ENCODE data around the gene FAM81B. TPM values are rescaled to one million over a fixed set of nuclear protein-coding genes. Genes with fewer than 3 reads are reported as not detected.

Gene FAM81B
- total and polyA plus RNA-seq, 2 donors (not counting 3 experiments of a cell fraction or from before 2014, with no cell fraction given) = not detected

DNA sequence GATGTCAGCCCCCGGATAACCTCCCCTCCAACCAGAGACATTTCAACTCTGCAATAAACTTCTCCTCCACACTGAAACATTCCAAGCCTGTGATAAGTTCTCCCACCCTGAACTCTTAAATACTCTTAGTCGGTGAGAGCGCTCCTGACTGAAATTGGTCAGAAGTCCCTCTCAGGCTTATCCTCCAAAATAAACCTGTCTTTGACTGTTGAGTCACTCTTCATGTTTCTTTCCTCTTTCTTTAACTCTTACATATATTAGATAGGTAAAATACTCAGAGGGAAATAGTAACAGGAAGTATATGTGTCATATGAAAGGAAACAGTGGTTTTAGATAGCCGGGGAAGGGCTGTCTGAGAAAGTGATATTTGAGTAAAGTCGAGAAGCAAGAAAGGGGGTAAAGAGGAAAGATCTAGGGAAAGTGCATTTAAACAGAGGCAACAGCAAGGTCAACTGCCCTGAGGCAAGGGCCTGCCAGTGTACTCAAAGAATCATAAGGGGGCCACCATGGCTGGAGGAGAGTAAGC lies 11.0 kb upstream of the FAM81B start:
- Histone ChIP-seq H4K20me1 (replicated peaks; ENCODE audit: control insufficient read depth, extremely low read depth, insufficient read depth, low read length) (no peaks in the 10 kb centered on the region), H3K27ac (ENCODE audit: insufficient read depth, low read depth, low read length) (no peak overlapping the region), H3K9ac (replicated peaks; ENCODE audit: extremely low read depth, insufficient read depth, low read length) (no peak overlapping the region), H3K4me1 (ENCODE audit: control insufficient read depth, extremely low read depth, insufficient read depth, low read length) (no peaks in the 10 kb centered on the region), H3K4me3 (replicated peaks in 1 of 3; ENCODE audit: insufficient read depth in 1 of 3, low read depth in 1 of 3, low read length in 3 of 3) (no peak overlapping the region), H3K27me3 (ENCODE audit: control insufficient read depth in 2 of 2, insufficient read depth in 2 of 2, low read length in 2 of 2) (peaks cover 0 to 4% of the 10 kb centered on the region in 2 experiments), H3K4me2 (ENCODE audit: insufficient read depth, low read length) (no peak overlapping the region), H3K79me2 (ENCODE audit: control insufficient read depth, insufficient read depth, low read length) (no peaks in the 10 kb centered on the region), H3K9me3 (replicated peaks; ENCODE audit: control insufficient read depth, insufficient read depth, low read length) (no peaks in the 10 kb centered on the region), H3K9me1 (replicated peaks; ENCODE audit: control insufficient read depth, extremely low read depth, insufficient read depth, low read length) (no peaks in the 10 kb centered on the region), H2AFZ (ENCODE audit: low read depth, low read length) (no peak overlapping the region), H3K36me3 (ENCODE audit: control insufficient read depth in 2 of 2, extremely low read depth in 1 of 2, insufficient read depth in 2 of 2, low read length in 2 of 2) (no peaks in the 10 kb centered on the region)
- POLR2A ChIA-PET = no interaction called here
- BruUV-seq (replicated peaks) = no TSS peak
- FAIRE-seq = no peak
- intact Hi-C loops (cut with micrococcal nuclease) (no loop called here), dilution Hi-C loops (cut with MboI; ENCODE audit: extremely low pct_ligation_motif_present, low sequenced_read_pairs) (no loop called here)
- CTCF ChIA-PET = no interaction called here
- TF ChIP-seq GATA2 (IDR thresholded peaks at IDR 0.05; ENCODE audit: insufficient read depth, insufficient read length, low read depth, low read length) (no peak), JUN (IDR thresholded peaks at IDR 0.05; ENCODE audit: borderline replicate concordance, insufficient read depth, insufficient read length, low read depth) (no peak), FOS (IDR thresholded peaks at IDR 0.05; ENCODE audit: borderline replicate concordance, insufficient read depth, low read length) (no peak)
- TF ChIP-seq, protein P1, sequence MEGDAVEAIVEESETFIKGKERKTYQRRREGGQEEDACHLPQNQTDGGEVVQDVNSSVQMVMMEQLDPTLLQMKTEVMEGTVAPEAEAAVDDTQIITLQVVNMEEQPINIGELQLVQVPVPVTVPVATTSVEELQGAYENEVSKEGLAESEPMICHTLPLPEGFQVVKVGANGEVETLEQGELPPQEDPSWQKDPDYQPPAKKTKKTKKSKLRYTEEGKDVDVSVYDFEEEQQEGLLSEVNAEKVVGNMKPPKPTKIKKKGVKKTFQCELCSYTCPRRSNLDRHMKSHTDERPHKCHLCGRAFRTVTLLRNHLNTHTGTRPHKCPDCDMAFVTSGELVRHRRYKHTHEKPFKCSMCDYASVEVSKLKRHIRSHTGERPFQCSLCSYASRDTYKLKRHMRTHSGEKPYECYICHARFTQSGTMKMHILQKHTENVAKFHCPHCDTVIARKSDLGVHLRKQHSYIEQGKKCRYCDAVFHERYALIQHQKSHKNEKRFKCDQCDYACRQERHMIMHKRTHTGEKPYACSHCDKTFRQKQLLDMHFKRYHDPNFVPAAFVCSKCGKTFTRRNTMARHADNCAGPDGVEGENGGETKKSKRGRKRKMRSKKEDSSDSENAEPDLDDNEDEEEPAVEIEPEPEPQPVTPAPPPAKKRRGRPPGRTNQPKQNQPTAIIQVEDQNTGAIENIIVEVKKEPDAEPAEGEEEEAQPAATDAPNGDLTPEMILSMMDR (IDR thresholded peaks at IDR 0.05; ENCODE audit: extremely low read depth in 1 of 2, insufficient read depth in 1 of 2, low read depth in 1 of 2, low read length in 2 of 2) = no peak
- DNase-seq (ENCODE audit: low read depth, low spot score) = no peak

DNA sequence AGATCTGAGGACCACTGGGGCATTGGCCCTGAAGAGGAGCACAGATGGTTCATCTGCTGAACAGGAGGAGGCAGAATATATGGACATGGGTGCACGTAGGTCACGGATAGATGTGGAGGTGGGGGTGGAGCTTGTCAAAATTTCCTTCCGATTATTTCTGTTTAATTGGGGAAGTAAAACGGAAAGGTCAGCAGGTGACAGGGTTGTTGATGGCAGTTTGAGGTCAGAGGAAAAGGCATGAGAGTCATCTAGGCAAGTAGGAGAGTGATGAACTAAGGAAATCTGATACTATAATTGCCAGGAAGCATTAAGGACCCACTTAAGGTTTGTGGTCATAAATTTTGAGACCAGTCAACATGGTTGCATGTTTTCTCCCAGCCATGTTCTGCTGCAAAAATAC lies 8.4 kb upstream of the FAM81B start:
- H3K9me3 ChIP-seq (replicated peaks; ENCODE audit: control insufficient read depth, insufficient read depth, low read length) = no peaks in the 10 kb centered on the region
- H4K20me1 ChIP-seq (replicated peaks; ENCODE audit: control insufficient read depth, extremely low read depth, insufficient read depth, low read length) = no peaks in the 10 kb centered on the region
- no peaks in the 10 kb centered on the region for H3K4me1 ChIP-seq (ENCODE audit: control insufficient read depth, extremely low read depth, insufficient read depth, low read length)
- no TSS peak for BruUV-seq (replicated peaks)
- no peak overlapping the region for H3K4me2 ChIP-seq (ENCODE audit: insufficient read depth, low read length)
- POLR2A ChIA-PET = no interaction called here
- DNase-seq (ENCODE audit: low read depth, low spot score) (no peak), FAIRE-seq (no peak)
- H3K9ac ChIP-seq (replicated peaks; ENCODE audit: extremely low read depth, insufficient read depth, low read length) = no peak overlapping the region
- H3K4me3 ChIP-seq (replicated peaks in 1 of 3; ENCODE audit: insufficient read depth in 1 of 3, low read depth in 1 of 3, low read length in 3 of 3) = no peak overlapping the region
- H3K36me3 ChIP-seq (ENCODE audit: control insufficient read depth in 2 of 2, extremely low read depth in 1 of 2, insufficient read depth in 2 of 2, low read length in 2 of 2) = no peaks in the 10 kb centered on the region
- TF ChIP-seq POLR2AphosphoS5 (IDR thresholded peaks at IDR 0.05; ENCODE audit: insufficient read depth, low read depth, low read length) (no peak), JUN (IDR thresholded peaks at IDR 0.05; ENCODE audit: borderline replicate concordance, insufficient read depth, insufficient read length, low read depth) (no peak), MYC (IDR thresholded peaks at IDR 0.05; ENCODE audit: low read depth, low read length) (no peak), FOS (IDR thresholded peaks at IDR 0.05; ENCODE audit: borderline replicate concordance, insufficient read depth, low read length) (no peak), GATA2 (IDR thresholded peaks at IDR 0.05; ENCODE audit: insufficient read depth, insufficient read length, low read depth, low read length) (no peak), POLR2A (IDR thresholded peaks at IDR 0.05; ENCODE audit: low read depth, low read length) (no peak), EZH2 (IDR thresholded peaks at IDR 0.05; ENCODE audit: borderline replicate concordance, low read depth, low read length, severe bottlenecking) (no peak)
- TF ChIP-seq, protein P1 (IDR thresholded peaks at IDR 0.05; ENCODE audit: extremely low read depth in 1 of 2, insufficient read depth in 1 of 2, low read depth in 1 of 2, low read length in 2 of 2) = no peak
- TF ChIP-seq, protein P2, sequence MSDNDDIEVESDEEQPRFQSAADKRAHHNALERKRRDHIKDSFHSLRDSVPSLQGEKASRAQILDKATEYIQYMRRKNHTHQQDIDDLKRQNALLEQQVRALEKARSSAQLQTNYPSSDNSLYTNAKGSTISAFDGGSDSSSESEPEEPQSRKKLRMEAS (IDR thresholded peaks at IDR 0.05; ENCODE audit: insufficient read depth, insufficient read length) = no peak
- peaks cover 0 to 1% of the 10 kb centered on the region in 2 experiments for H3K27me3 ChIP-seq (ENCODE audit: control insufficient read depth in 2 of 2, insufficient read depth in 2 of 2, low read length in 2 of 2)
- no peaks in the 10 kb centered on the region for H3K9me1 ChIP-seq (replicated peaks; ENCODE audit: control insufficient read depth, extremely low read depth, insufficient read depth, low read length)
- dilution Hi-C loops (cut with MboI; ENCODE audit: extremely low pct_ligation_motif_present, low sequenced_read_pairs) = no loop called here
- CTCF ChIA-PET = no interaction called here
- no peaks in the 10 kb centered on the region for H3K79me2 ChIP-seq (ENCODE audit: control insufficient read depth, insufficient read depth, low read length)
- no peak overlapping the region for H2AFZ ChIP-seq (ENCODE audit: low read depth, low read length)
- intact Hi-C loops (cut with micrococcal nuclease) = no loop called here
- no peak overlapping the region for H3K27ac ChIP-seq (ENCODE audit: insufficient read depth, low read depth, low read length)

Data from endothelial cell of umbilical vein (primary cell).